ENCODE results near the gene MMP7. TPM values are rescaled to one million over a fixed set of nuclear protein-coding genes. Genes with fewer than 3 reads are reported as not detected.

Gene MMP7, protein sequence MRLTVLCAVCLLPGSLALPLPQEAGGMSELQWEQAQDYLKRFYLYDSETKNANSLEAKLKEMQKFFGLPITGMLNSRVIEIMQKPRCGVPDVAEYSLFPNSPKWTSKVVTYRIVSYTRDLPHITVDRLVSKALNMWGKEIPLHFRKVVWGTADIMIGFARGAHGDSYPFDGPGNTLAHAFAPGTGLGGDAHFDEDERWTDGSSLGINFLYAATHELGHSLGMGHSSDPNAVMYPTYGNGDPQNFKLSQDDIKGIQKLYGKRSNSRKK
- total RNA-seq (2014; rRNA removed; shearing (Covaris generic)) (not detected in 2 replicates), total RNA-seq (2022) (not detected in 2 replicates), Bru-seq, nascent RNA (not detected), BruChase-seq, experiment 1, labeled RNA remaining after a 6-hour chase (not detected), BruChase-seq, experiment 2, labeled RNA remaining after a 2-hour chase (not detected)
- long read RNA-seq = 0 reads

DNA sequence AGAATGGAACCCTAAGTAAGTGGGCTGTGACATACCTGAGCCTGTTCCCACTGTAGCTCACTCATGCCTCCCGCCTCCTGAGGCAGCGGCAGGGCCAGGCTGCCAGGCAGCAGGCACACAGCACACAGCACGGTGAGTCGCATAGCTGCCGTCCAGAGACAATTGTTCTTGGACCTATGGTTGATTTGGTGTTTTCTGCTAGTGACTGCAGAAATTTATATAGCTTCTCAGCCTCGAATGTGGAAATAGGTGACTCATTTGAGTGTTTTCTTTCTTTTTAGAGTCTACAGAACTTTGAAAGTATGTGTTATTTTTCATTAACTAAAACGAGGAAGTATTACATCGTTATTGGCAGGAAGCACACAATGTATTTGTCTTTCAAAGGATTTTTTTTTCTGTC lies at the start of gene MMP7:
TSS of gene MMP7 (minus strand) at position 190 of the 400 bp plus-strand sequence. CDS start at position 143, 47 bp downstream.
- no peak for DNase-seq (ENCODE audit: low spot score)
- no peak within 1 kb of the TSS for H3K4me3 ChIP-seq (ENCODE audit: low read depth, low read length, poor library complexity, severe bottlenecking)
- no peak within 1 kb of the TSS for H3K27ac ChIP-seq (ENCODE audit: low read depth, low read length, poor library complexity, severe bottlenecking)
- H3K36me3 ChIP-seq (ENCODE audit: insufficient read depth, low read length) = no peaks in the 10 kb centered on the region
- intact Hi-C loops (cut with micrococcal nuclease; ENCODE audit: unreplicated experiment) = no loop called here
- no peaks in the 10 kb centered on the region for H3K9me2 ChIP-seq (ENCODE audit: insufficient read depth, low read length)
- no peak for TF ChIP-seq EZH2phosphoT487 (IDR thresholded peaks at IDR 0.05; ENCODE audit: borderline replicate concordance, low read depth, low read length)
- TF ChIP-seq, protein P1, sequence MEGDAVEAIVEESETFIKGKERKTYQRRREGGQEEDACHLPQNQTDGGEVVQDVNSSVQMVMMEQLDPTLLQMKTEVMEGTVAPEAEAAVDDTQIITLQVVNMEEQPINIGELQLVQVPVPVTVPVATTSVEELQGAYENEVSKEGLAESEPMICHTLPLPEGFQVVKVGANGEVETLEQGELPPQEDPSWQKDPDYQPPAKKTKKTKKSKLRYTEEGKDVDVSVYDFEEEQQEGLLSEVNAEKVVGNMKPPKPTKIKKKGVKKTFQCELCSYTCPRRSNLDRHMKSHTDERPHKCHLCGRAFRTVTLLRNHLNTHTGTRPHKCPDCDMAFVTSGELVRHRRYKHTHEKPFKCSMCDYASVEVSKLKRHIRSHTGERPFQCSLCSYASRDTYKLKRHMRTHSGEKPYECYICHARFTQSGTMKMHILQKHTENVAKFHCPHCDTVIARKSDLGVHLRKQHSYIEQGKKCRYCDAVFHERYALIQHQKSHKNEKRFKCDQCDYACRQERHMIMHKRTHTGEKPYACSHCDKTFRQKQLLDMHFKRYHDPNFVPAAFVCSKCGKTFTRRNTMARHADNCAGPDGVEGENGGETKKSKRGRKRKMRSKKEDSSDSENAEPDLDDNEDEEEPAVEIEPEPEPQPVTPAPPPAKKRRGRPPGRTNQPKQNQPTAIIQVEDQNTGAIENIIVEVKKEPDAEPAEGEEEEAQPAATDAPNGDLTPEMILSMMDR (conservative IDR thresholded peaks at IDR 0.05; ENCODE audit: low read length) = no peak
- ChIA-PET CTCF (ENCODE audit: unreplicated experiment) (interaction anchor here (0.9 kb wide), 1 partner anchor 62 kb away, joined by 3 read pairs; no protein-coding TSS in a partner anchor), POLR2A (no interaction called here)
- no peaks in the 10 kb centered on the region for H3K4me1 ChIP-seq (ENCODE audit: insufficient read depth, low read length, poor library complexity, severe bottlenecking)
- H3K79me2 ChIP-seq (ENCODE audit: insufficient read depth, low read depth, low read length) = no peaks in the 10 kb centered on the region
- H3K9me3 ChIP-seq (ENCODE audit: low read length) = no peaks in the 10 kb centered on the region
- no TSS peak for BruUV-seq (replicated peaks)
- no peaks in the 10 kb centered on the region for H4K20me1 ChIP-seq (ENCODE audit: insufficient read depth, low read length)
- H2AFZ ChIP-seq (ENCODE audit: low read length) = no peak within 1 kb of the TSS
- no peak within 1 kb of the TSS for H3K4me2 ChIP-seq (ENCODE audit: low read length)

DNA sequence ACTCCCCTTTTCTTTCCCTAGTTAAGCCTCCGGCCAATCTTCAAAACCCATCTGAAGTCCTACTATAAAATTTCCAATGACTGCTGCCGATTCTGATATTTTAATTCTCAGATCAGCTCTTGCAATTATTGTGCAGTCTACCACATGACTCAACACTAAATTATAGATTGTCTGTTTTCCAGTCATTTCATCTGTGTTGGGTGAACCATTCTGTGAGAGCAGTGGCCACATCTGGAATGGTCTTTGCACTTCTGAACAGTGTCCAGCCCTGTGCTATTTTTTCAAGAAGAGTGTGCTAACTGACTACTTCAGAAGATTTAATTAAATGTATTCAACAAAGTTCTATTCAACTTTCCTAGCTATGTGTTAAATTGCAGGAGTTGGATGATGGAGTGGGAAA lies 47.2 kb upstream of the MMP7 start:
- Histone ChIP-seq H3K79me2 (ENCODE audit: insufficient read depth, low read depth, low read length) (no peaks in the 10 kb centered on the region), H3K4me3 (ENCODE audit: low read depth, low read length, poor library complexity, severe bottlenecking) (no peak overlapping the region), H3K4me2 (ENCODE audit: low read length) (no peak overlapping the region), H3K4me1 (ENCODE audit: insufficient read depth, low read length, poor library complexity, severe bottlenecking) (peaks cover 15% of the 10 kb centered on the region), H3K9me2 (ENCODE audit: insufficient read depth, low read length) (no peaks in the 10 kb centered on the region), H3K9me3 (ENCODE audit: low read length) (peaks cover 10% of the 10 kb centered on the region; the same call in 1 of the 2 replicates), H4K20me1 (ENCODE audit: insufficient read depth, low read length) (no peaks in the 10 kb centered on the region), H2AFZ (ENCODE audit: low read length) (peak overlapping the region; percentile 44), H3K27ac (ENCODE audit: low read depth, low read length, poor library complexity, severe bottlenecking) (no peak overlapping the region), H3K36me3 (ENCODE audit: insufficient read depth, low read length) (no peaks in the 10 kb centered on the region)
- intact Hi-C loops (cut with micrococcal nuclease; ENCODE audit: unreplicated experiment) = no loop called here
- CTCF ChIA-PET (ENCODE audit: unreplicated experiment) = no interaction called here
- TF ChIP-seq, protein P1 (conservative IDR thresholded peaks at IDR 0.05; ENCODE audit: low read length) = no peak
- no peak for TF ChIP-seq EZH2phosphoT487 (IDR thresholded peaks at IDR 0.05; ENCODE audit: borderline replicate concordance, low read depth, low read length)
- POLR2A ChIA-PET = interaction anchor here (0.6 to 0.8 kb wide), 3 partner anchors 22 to 32 kb away, joined by 3 read pairs; no protein-coding TSS in a partner anchor
- DNase-seq (ENCODE audit: low spot score) = no peak
- BruUV-seq (replicated peaks) = no TSS peak

DNA sequence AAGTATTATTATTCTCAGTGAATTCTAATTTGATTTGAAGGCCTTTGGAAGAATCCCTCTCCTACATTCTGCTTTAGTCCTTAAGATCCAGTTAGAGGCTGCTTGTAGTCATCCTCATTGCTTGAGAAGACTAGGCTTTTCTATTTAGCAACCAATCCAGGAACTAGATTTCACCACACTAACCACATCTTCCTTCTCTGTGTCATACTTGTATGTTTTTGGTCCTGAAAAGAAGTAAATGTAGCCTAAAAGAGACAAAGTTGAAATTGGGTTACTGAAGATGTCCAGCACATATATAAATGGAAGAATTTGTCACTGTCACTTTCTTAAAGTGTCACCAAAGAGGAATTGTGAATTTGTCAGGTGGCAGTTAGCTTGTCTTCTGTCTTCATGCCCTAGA lies 46.6 kb upstream of the MMP7 start:
- TF ChIP-seq, protein P1 (conservative IDR thresholded peaks at IDR 0.05; ENCODE audit: low read length) = no peak
- no peak for TF ChIP-seq EZH2phosphoT487 (IDR thresholded peaks at IDR 0.05; ENCODE audit: borderline replicate concordance, low read depth, low read length)
- H3K9me2 ChIP-seq (ENCODE audit: insufficient read depth, low read length) = no peaks in the 10 kb centered on the region
- no peaks in the 10 kb centered on the region for H4K20me1 ChIP-seq (ENCODE audit: insufficient read depth, low read length)
- H3K27ac ChIP-seq (ENCODE audit: low read depth, low read length, poor library complexity, severe bottlenecking) = no peak overlapping the region
- peaks cover 15% of the 10 kb centered on the region for H3K4me1 ChIP-seq (ENCODE audit: insufficient read depth, low read length, poor library complexity, severe bottlenecking)
- intact Hi-C loops (cut with micrococcal nuclease; ENCODE audit: unreplicated experiment) = no loop called here
- POLR2A ChIA-PET = interaction anchor here (1.1 kb wide), 1 partner anchor 13 kb away, joined by 3 read pairs; no protein-coding TSS in a partner anchor
- H3K36me3 ChIP-seq (ENCODE audit: insufficient read depth, low read length) = no peaks in the 10 kb centered on the region
- H3K79me2 ChIP-seq (ENCODE audit: insufficient read depth, low read depth, low read length) = no peaks in the 10 kb centered on the region
- H3K4me3 ChIP-seq (ENCODE audit: low read depth, low read length, poor library complexity, severe bottlenecking) = no peak overlapping the region
- DNase-seq (ENCODE audit: low spot score) = no peak
- CTCF ChIA-PET (ENCODE audit: unreplicated experiment) = no interaction called here
- H2AFZ ChIP-seq (ENCODE audit: low read length) = peak overlapping the region; percentile 44
- peaks cover 10% of the 10 kb centered on the region; the same call in 1 of the 2 replicates for H3K9me3 ChIP-seq (ENCODE audit: low read length)
- BruUV-seq (replicated peaks) = no TSS peak
- H3K4me2 ChIP-seq (ENCODE audit: low read length) = no peak overlapping the region
